Measurements from ENCODE around the gene KBTBD2.

DNA sequence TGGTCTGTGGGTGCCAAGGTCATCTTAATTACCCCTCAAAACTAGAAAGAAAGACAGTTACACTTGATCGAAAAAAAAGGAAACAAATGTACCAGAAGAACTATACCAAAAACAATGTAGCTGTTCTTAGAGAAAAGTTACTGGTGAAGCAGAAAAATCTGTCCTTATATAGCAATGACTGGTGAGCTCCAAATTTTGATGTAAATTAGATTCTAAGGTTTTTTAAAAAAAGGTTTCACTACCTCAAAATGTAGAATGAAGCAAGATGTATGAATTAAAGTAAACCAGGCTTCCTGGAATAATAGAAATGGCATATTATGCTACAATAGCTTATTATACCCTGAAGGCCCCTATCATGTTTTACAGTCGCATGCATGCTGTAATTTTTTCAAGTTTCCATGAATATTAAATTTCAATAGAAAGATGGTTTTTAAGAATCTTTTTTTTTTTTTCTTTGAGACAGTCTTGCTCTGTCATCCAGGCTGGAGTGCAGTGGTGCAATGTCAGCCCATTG is 37.3 kb upstream of the KBTBD2 start:
- TF ChIP-seq, protein P1, sequence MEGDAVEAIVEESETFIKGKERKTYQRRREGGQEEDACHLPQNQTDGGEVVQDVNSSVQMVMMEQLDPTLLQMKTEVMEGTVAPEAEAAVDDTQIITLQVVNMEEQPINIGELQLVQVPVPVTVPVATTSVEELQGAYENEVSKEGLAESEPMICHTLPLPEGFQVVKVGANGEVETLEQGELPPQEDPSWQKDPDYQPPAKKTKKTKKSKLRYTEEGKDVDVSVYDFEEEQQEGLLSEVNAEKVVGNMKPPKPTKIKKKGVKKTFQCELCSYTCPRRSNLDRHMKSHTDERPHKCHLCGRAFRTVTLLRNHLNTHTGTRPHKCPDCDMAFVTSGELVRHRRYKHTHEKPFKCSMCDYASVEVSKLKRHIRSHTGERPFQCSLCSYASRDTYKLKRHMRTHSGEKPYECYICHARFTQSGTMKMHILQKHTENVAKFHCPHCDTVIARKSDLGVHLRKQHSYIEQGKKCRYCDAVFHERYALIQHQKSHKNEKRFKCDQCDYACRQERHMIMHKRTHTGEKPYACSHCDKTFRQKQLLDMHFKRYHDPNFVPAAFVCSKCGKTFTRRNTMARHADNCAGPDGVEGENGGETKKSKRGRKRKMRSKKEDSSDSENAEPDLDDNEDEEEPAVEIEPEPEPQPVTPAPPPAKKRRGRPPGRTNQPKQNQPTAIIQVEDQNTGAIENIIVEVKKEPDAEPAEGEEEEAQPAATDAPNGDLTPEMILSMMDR (IDR thresholded peaks at IDR 0.05; ENCODE audit: extremely low read depth in 1 of 2, insufficient read depth in 1 of 2, low read depth in 1 of 2, low read length in 2 of 2), result no peak
- TF ChIP-seq JUN (IDR thresholded peaks at IDR 0.05; ENCODE audit: borderline replicate concordance, insufficient read depth, insufficient read length, low read depth) (no peak), POLR2A (IDR thresholded peaks at IDR 0.05; ENCODE audit: low read depth, low read length) (no peak)
- TF ChIP-seq, protein P2, sequence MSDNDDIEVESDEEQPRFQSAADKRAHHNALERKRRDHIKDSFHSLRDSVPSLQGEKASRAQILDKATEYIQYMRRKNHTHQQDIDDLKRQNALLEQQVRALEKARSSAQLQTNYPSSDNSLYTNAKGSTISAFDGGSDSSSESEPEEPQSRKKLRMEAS (IDR thresholded peaks at IDR 0.05; ENCODE audit: insufficient read depth, insufficient read length), result no peak

Data from endothelial cell of umbilical vein (primary cell).